Osteoblast (primary cell): ENCODE measurements around the gene IRAG1. TPM values are rescaled to one million over a fixed set of nuclear protein-coding genes. Genes with fewer than 3 reads are reported as not detected.
A peak's percentile ranks its signal among the peaks of the same experiment; 100 is the strongest.

ENCODE experiments used
- DNase-seq: peaks from one replicate; pipeline ENCODE4 v3.0.0; 2011; ENCODE audit warnings: low spot score, mixed read lengths; ENCODE audit not compliant: insufficient read length; ENCODE audit errors: missing footprints
- H2AFZ ChIP-seq: 2 replicates; pipeline ENCODE4 v1.6.0; 2011; ENCODE audit warnings: mild to moderate bottlenecking, low read length
- H3K27ac ChIP-seq: 2 replicates; pipeline ENCODE4 v1.5.1; 2011; ENCODE audit warnings: mild to moderate bottlenecking, low read depth, low read length, moderate library complexity
- H3K27me3 ChIP-seq: 2 replicates; pipeline ENCODE4 v1.6.0; 2012; ENCODE audit warnings: mild to moderate bottlenecking, control low read depth, inconsistent platforms, low read length, moderate library complexity; ENCODE audit not compliant: insufficient read depth
- H3K36me3 ChIP-seq: 2 replicates; pipeline ENCODE4 v1.5.1; 2011; ENCODE audit warnings: mild to moderate bottlenecking, low read length, control low read depth, moderate library complexity; ENCODE audit not compliant: insufficient read depth
- H3K4me1 ChIP-seq: 2 replicates; pipeline ENCODE4 v1.5.1; 2011; ENCODE audit warnings: mild to moderate bottlenecking, low read length, control low read depth, moderate library complexity; ENCODE audit not compliant: insufficient read depth
- H3K4me2 ChIP-seq: 2 replicates; pipeline ENCODE4 v1.6.0; 2011; ENCODE audit warnings: mild to moderate bottlenecking, low read length; ENCODE audit not compliant: insufficient read depth
- H3K4me3 ChIP-seq: fragments of 200-600 bp; sonication (generic); 3 replicates; pipeline ENCODE4 v1.5.1; 2012; ENCODE audit warnings: mild to moderate bottlenecking, low read length, inconsistent platforms; ENCODE audit not compliant: insufficient read depth
- H3K79me2 ChIP-seq: 2 replicates; pipeline ENCODE4 v1.6.0; 2012; ENCODE audit warnings: mild to moderate bottlenecking, low read length, control low read depth, inconsistent platforms; ENCODE audit not compliant: insufficient read depth
- H3K9me3 ChIP-seq: 2 replicates; pipeline ENCODE4 v1.5.1; 2011; ENCODE audit warnings: low read depth, low read length, control low read depth
- H4K20me1 ChIP-seq: 2 replicates; pipeline ENCODE4 v1.6.0; 2012; ENCODE audit warnings: mild to moderate bottlenecking, low read length, control low read depth; ENCODE audit not compliant: insufficient read depth
- total RNA-seq: library from RNA; depleted of rRNA; stranded (reverse); fragments of >200 nt; gene quantifications from 2 replicates; pipeline ENCODE4 v1.2.3, GENCODE V29; 2012
- TF ChIP-seq, protein P1 (sequence below): IDR thresholded peaks from 2 replicates; pipeline ENCODE4 v1.5.1; 2011; ENCODE audit warnings: mild to moderate bottlenecking, low read depth, low read length, moderate library complexity; ENCODE audit errors: extremely low read depth

IRAG1 gene, protein sequence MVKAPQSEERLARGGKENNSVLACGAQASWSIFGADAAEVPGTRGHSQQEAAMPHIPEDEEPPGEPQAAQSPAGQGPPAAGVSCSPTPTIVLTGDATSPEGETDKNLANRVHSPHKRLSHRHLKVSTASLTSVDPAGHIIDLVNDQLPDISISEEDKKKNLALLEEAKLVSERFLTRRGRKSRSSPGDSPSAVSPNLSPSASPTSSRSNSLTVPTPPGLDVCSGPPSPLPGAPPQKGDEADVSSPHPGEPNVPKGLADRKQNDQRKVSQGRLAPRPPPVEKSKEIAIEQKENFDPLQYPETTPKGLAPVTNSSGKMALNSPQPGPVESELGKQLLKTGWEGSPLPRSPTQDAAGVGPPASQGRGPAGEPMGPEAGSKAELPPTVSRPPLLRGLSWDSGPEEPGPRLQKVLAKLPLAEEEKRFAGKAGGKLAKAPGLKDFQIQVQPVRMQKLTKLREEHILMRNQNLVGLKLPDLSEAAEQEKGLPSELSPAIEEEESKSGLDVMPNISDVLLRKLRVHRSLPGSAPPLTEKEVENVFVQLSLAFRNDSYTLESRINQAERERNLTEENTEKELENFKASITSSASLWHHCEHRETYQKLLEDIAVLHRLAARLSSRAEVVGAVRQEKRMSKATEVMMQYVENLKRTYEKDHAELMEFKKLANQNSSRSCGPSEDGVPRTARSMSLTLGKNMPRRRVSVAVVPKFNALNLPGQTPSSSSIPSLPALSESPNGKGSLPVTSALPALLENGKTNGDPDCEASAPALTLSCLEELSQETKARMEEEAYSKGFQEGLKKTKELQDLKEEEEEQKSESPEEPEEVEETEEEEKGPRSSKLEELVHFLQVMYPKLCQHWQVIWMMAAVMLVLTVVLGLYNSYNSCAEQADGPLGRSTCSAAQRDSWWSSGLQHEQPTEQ
- total RNA-seq: 2.7 and 4.3 TPM in 2 replicates

DNA sequence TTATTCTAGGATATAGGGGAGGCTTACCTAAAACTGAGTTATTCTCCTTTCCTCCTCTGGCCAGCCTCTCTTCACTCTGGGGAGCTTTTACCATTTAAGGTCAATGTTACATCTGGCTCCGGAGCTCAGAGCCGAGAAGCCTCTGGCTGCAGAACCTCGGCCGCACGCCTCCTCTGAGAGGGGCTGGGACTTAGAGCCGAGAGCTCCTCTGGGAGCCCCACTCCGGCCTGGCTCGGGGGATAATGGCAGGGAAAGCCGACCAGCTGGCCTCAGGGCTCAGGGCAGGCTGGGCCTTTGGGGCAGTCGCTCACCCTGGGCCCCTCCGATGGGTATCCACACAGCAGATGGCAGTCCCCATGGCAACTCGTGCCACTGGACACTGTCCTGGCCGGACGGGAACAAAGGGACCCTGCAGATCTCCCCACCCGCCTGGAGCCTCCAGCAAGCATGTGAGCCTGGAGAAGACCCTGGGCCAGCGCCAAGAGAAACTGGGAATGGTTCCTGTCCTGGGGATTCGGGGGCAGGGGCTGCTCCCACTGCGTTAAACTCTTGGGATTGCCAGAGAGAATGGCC lies at the start of gene IRAG1:
TSS of gene IRAG1 (minus strand) at position 247 of the 573 bp plus-strand sequence. CDS start at position 94, 153 bp downstream.
- peaks cover 24% of the 10 kb centered on the region for H3K4me1 ChIP-seq
- H3K4me2 ChIP-seq: peak within 1 kb of the TSS; percentile 85
- peak within 1 kb of the TSS; percentile 86 for H2AFZ ChIP-seq
- TF ChIP-seq, protein P1, sequence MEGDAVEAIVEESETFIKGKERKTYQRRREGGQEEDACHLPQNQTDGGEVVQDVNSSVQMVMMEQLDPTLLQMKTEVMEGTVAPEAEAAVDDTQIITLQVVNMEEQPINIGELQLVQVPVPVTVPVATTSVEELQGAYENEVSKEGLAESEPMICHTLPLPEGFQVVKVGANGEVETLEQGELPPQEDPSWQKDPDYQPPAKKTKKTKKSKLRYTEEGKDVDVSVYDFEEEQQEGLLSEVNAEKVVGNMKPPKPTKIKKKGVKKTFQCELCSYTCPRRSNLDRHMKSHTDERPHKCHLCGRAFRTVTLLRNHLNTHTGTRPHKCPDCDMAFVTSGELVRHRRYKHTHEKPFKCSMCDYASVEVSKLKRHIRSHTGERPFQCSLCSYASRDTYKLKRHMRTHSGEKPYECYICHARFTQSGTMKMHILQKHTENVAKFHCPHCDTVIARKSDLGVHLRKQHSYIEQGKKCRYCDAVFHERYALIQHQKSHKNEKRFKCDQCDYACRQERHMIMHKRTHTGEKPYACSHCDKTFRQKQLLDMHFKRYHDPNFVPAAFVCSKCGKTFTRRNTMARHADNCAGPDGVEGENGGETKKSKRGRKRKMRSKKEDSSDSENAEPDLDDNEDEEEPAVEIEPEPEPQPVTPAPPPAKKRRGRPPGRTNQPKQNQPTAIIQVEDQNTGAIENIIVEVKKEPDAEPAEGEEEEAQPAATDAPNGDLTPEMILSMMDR: no peak
- peak; percentile 85 for DNase-seq
- no peaks in the 10 kb centered on the region for H3K36me3 ChIP-seq
- no peaks in the 10 kb centered on the region for H3K27me3 ChIP-seq
- H3K27ac ChIP-seq: peak within 1 kb of the TSS; percentile 53
- H3K9me3 ChIP-seq: no peaks in the 10 kb centered on the region
- no peaks in the 10 kb centered on the region for H4K20me1 ChIP-seq
- peak within 1 kb of the TSS; percentile 71 for H3K4me3 ChIP-seq
- H3K79me2 ChIP-seq: peaks cover 11% of the 10 kb centered on the region

GRCh38 chr11:10742460-10743208 lies 49.1 kb upstream of the IRAG1 start:
- H4K20me1 ChIP-seq: no peaks in the 10 kb centered on the region
- no peaks in the 10 kb centered on the region for H3K27me3 ChIP-seq
- H3K4me1 ChIP-seq: peaks cover 12% of the 10 kb centered on the region
- no peak overlapping the region for H3K4me3 ChIP-seq
- no peak overlapping the region for H3K4me2 ChIP-seq
- peak overlapping the region; percentile 26 for H3K27ac ChIP-seq
- H3K9me3 ChIP-seq: no peaks in the 10 kb centered on the region
- H3K36me3 ChIP-seq: no peaks in the 10 kb centered on the region
- peak; percentile 88 for DNase-seq
- no peak overlapping the region for H2AFZ ChIP-seq
- TF ChIP-seq, protein P1: no peak
- no peaks in the 10 kb centered on the region for H3K79me2 ChIP-seq

GRCh38 chr11:10735481-10736475 lies 42.2 kb upstream of the IRAG1 start:
- H2AFZ ChIP-seq: peak overlapping the region; percentile 75
- TF ChIP-seq, protein P1: peak; percentile 99
- peak; percentile 94 for DNase-seq
- peaks cover 11% of the 10 kb centered on the region for H3K4me1 ChIP-seq
- H3K79me2 ChIP-seq: no peaks in the 10 kb centered on the region
- H4K20me1 ChIP-seq: no peaks in the 10 kb centered on the region
- H3K4me3 ChIP-seq: peak overlapping the region; percentile 73
- H3K27me3 ChIP-seq: no peaks in the 10 kb centered on the region
- H3K9me3 ChIP-seq: no peaks in the 10 kb centered on the region
- H3K27ac ChIP-seq: peak overlapping the region; percentile 64
- H3K36me3 ChIP-seq: no peaks in the 10 kb centered on the region
- H3K4me2 ChIP-seq: peak overlapping the region; percentile 88
